ENCODE results near the gene NOL7. TPM values are rescaled to one million over a fixed set of nuclear protein-coding genes. Genes with fewer than 3 reads are reported as not detected.

Gene NOL7
- polyA plus RNA-seq, 1 experiment: 20.1 TPM

GRCh38 chr6:13614126-13614925 lies 809 bp upstream of the NOL7 start:
- DNase-seq (ENCODE audit: low read depth): no peak
- Histone ChIP-seq H3K4me3 (ENCODE audit: low read depth, low read length) (peak overlapping the region; percentile 88), H3K36me3 (ENCODE audit: control insufficient read depth, insufficient read depth, low read length) (peaks cover 2% of the 10 kb centered on the region), H3K27me3 (ENCODE audit: control insufficient read depth, insufficient read depth, low read length) (no peaks in the 10 kb centered on the region)
- ChIA-PET CTCF (interaction anchor here (0.6 to 2.7 kb wide), 11 partner anchors 10 to 284 kb away, joined by 3 to 15 read pairs (median 4); partner anchors contain the start of gene SIRT5), POLR2A (no interaction called here)
- no peak for TF ChIP-seq CTCF (IDR thresholded peaks at IDR 0.05; ENCODE audit: insufficient read depth, low read depth, low read length)

- Histone ChIP-seq H3K27me3 (ENCODE audit: control insufficient read depth, insufficient read depth, low read length) (no peaks in the 10 kb centered on the region), H3K4me3 (ENCODE audit: low read depth, low read length) (peak overlapping the region; percentile 88), H3K36me3 (ENCODE audit: control insufficient read depth, insufficient read depth, low read length) (peaks cover 4% of the 10 kb centered on the region)
- no peak for TF ChIP-seq CTCF (IDR thresholded peaks at IDR 0.05; ENCODE audit: insufficient read depth, low read depth, low read length)
- no peak for DNase-seq (ENCODE audit: low read depth)
- ChIA-PET CTCF (interaction anchor here (0.6 to 2.7 kb wide), 22 partner anchors 9 to 1031 kb away, joined by 3 to 15 read pairs (median 4); partner anchors contain the start of genes GFOD1 and SIRT5), POLR2A (interaction anchor here (0.6 to 1.2 kb wide), 2 partner anchors 174 to 289 kb away, joined by 3 to 4 read pairs; no protein-coding TSS in a partner anchor)
These were observed 621 bp downstream of the NOL7 start for GRCh38 chr6:13615792-13616120.

GRCh38 chr6:13617066-13617465 lies 1.9 kb downstream of the NOL7 start:
- Histone ChIP-seq H3K4me3 (ENCODE audit: low read depth, low read length) (no peak overlapping the region), H3K27me3 (ENCODE audit: control insufficient read depth, insufficient read depth, low read length) (no peaks in the 10 kb centered on the region), H3K36me3 (ENCODE audit: control insufficient read depth, insufficient read depth, low read length) (peaks cover 6% of the 10 kb centered on the region)
- POLR2A ChIA-PET: no interaction called here
- TF ChIP-seq CTCF (IDR thresholded peaks at IDR 0.05; ENCODE audit: insufficient read depth, low read depth, low read length): no peak
- CTCF ChIA-PET: interaction anchor here (1.0 to 2.7 kb wide), 3 partner anchors 8 to 450 kb away, joined by 4 to 15 read pairs (median 6); no protein-coding TSS in a partner anchor
- no peak for DNase-seq (ENCODE audit: low read depth)

GRCh38 chr6:13624871-13625288 lies 9.7 kb downstream of the NOL7 start:
- no peak for DNase-seq (ENCODE audit: low read depth)
- ChIA-PET CTCF (interaction anchor here (0.7 to 2.7 kb wide), 10 partner anchors 9 to 402 kb away, joined by 3 to 15 read pairs (median 3); partner anchors contain the start of gene NOL7), POLR2A (no interaction called here)
- Histone ChIP-seq H3K27me3 (ENCODE audit: control insufficient read depth, insufficient read depth, low read length) (no peaks in the 10 kb centered on the region), H3K4me3 (ENCODE audit: low read depth, low read length) (no peak overlapping the region), H3K36me3 (ENCODE audit: control insufficient read depth, insufficient read depth, low read length) (peaks cover 7% of the 10 kb centered on the region)
- peak; percentile 52 for TF ChIP-seq CTCF (IDR thresholded peaks at IDR 0.05; ENCODE audit: insufficient read depth, low read depth, low read length)

GRCh38 chr6:13629459-13630116 lies 14.5 kb downstream of the NOL7 start:
- POLR2A ChIA-PET: no interaction called here
- Histone ChIP-seq H3K4me3 (ENCODE audit: low read depth, low read length) (no peak overlapping the region), H3K27me3 (ENCODE audit: control insufficient read depth, insufficient read depth, low read length) (no peaks in the 10 kb centered on the region), H3K36me3 (ENCODE audit: control insufficient read depth, insufficient read depth, low read length) (no peaks in the 10 kb centered on the region; the same call in 1 of the 2 replicates)
- TF ChIP-seq CTCF (IDR thresholded peaks at IDR 0.05; ENCODE audit: insufficient read depth, low read depth, low read length): no peak
- CTCF ChIA-PET: interaction anchor here (0.6 kb wide), 1 partner anchor 718 kb away, joined by 3 read pairs; no protein-coding TSS in a partner anchor
- DNase-seq (ENCODE audit: low read depth): no peak
